PC-3 (cell line): ENCODE measurements around the gene SLC19A1. TPM values are rescaled to one million over a fixed set of nuclear protein-coding genes. Genes with fewer than 3 reads are reported as not detected.

ENCODE experiments used
- ATAC-seq: fragments of 200-7000 bp; cut with Tn5 transposase; 2 replicates; pipeline ENCODE4 v1.9.1; 2020; ENCODE audit warnings: mild to moderate bottlenecking, moderate library complexity
- BruUV-seq: library from RNA; stranded (reverse); fragments of 400-500 nt; replicated peaks from 2 replicates; lab custom pipeline; 2021; lab: Mats Ljungman, UMichigan
- CTCF ChIA-PET: fragments of 300-600 bp; sonication (Branson Sonifier 250); formaldehyde crosslinking; loops from one replicate; lab custom pipeline; 2022; ENCODE audit warnings: antibody characterized with exemption; lab: Charles Lee
- POLR2A ChIA-PET: fragments of 300-600 bp; sonication (Branson Sonifier 250); formaldehyde crosslinking; loops from one replicate; lab custom pipeline; 2022; ENCODE audit warnings: antibody characterized with exemption; ENCODE audit not compliant: unreplicated experiment; lab: Charles Lee
- DNase-seq: peaks from one replicate; pipeline ENCODE4 v3.0.0-alpha.2; 2015
- H2AFZ ChIP-seq: fragments of 300-600 bp; sonication (generic); 2 replicates; pipeline ENCODE4 v1.6.0; 2016; ENCODE audit warnings: antibody characterized with exemption, low read length
- H3F3A ChIP-seq: fragments of 300-600 bp; sonication (generic); one replicate; pipeline ENCODE4 v1.6.0; 2017; ENCODE audit warnings: antibody characterized with exemption, low read length, control low read depth, mild to moderate bottlenecking; ENCODE audit not compliant: unreplicated experiment
- H3K27ac ChIP-seq: fragments of 300-600 bp; sonication (generic); 2 replicates; pipeline ENCODE4 v1.5.1; 2016; ENCODE audit warnings: mild to moderate bottlenecking, low read length
- H3K27me3 ChIP-seq: fragments of 300-600 bp; sonication (generic); 2 replicates; pipeline ENCODE4 v1.6.1; 2016; ENCODE audit warnings: low read length, mixed read lengths
- H3K36me3 ChIP-seq: fragments of 300-600 bp; sonication (generic); 2 replicates; pipeline ENCODE4 v1.6.1; 2016; ENCODE audit warnings: low read depth, mixed run types, low read length, mixed read lengths
- H3K4me1 ChIP-seq: fragments of 300-600 bp; sonication (generic); 2 replicates; pipeline ENCODE4 v1.5.1; 2016; ENCODE audit warnings: low read length; ENCODE audit not compliant: insufficient read depth
- H3K4me2 ChIP-seq: fragments of 300-600 bp; sonication (generic); 2 replicates; pipeline ENCODE4 v1.6.0; 2016; ENCODE audit warnings: low read length
- H3K4me3 ChIP-seq: fragments of 300-600 bp; sonication (generic); 2 replicates; pipeline ENCODE4 v1.5.1; 2016; ENCODE audit warnings: mild to moderate bottlenecking, low read length, mixed read lengths
- H3K79me2 ChIP-seq: fragments of 300-600 bp; sonication (generic); 2 replicates; pipeline ENCODE4 v1.6.1; 2017; ENCODE audit warnings: low read length, mixed read lengths
- H3K9ac ChIP-seq: fragments of 300-600 bp; sonication (generic); 2 replicates; pipeline ENCODE4 v1.6.0; 2016; ENCODE audit warnings: mild to moderate bottlenecking, low read length
- H3K9me2 ChIP-seq: fragments of 300-600 bp; sonication (generic); replicated peaks from 2 replicates; pipeline ENCODE4 v1.6.1; 2016; ENCODE audit warnings: mixed run types, low read length, mixed read lengths
- H3K9me3 ChIP-seq: fragments of 300-600 bp; sonication (generic); 2 replicates; pipeline ENCODE4 v1.6.1; 2016; ENCODE audit warnings: low read length, mixed read lengths
- H4K20me1 ChIP-seq: fragments of 300-600 bp; sonication (generic); 2 replicates; pipeline ENCODE4 v1.6.1; 2016; ENCODE audit warnings: low read length, mixed read lengths
- EZH2 ChIP-seq: fragments of 300-600 bp; sonication (generic); IDR thresholded peaks from one replicate; pipeline ENCODE4 v1.6.1; 2017; ENCODE audit warnings: antibody characterized with exemption, mild to moderate bottlenecking, low read length; ENCODE audit not compliant: unreplicated experiment
- EZH2phosphoT487 ChIP-seq: fragments of 300-600 bp; sonication (generic); IDR thresholded peaks from 2 replicates; pipeline ENCODE4 v1.6.1; 2018; ENCODE audit warnings: mild to moderate bottlenecking, antibody characterized with exemption, low read length, borderline replicate concordance
- intact Hi-C: fragments of 100-400 bp; cut with micrococcal nuclease; formaldehyde crosslinking; loops from 2 replicates; pipeline ENCODE4 v1.9.0; 2023
- total RNA-seq: library from RNA; depleted of rRNA; stranded (reverse); fragments of >200 nt; gene quantifications from 2 replicates; pipeline ENCODE4 v1.2.3, GENCODE V29; 2014
- TF ChIP-seq, protein P1 (sequence below): fragments of 300-600 bp; sonication (generic); conservative IDR thresholded peaks from 2 replicates; pipeline ENCODE4 v1.5.1; 2017; ENCODE audit warnings: antibody characterized with exemption, low read depth, mild to moderate bottlenecking, low read length

SLC19A1 gene
- total RNA-seq, 1 experiment from 2014 or later, result 54.2 TPM

DNA sequence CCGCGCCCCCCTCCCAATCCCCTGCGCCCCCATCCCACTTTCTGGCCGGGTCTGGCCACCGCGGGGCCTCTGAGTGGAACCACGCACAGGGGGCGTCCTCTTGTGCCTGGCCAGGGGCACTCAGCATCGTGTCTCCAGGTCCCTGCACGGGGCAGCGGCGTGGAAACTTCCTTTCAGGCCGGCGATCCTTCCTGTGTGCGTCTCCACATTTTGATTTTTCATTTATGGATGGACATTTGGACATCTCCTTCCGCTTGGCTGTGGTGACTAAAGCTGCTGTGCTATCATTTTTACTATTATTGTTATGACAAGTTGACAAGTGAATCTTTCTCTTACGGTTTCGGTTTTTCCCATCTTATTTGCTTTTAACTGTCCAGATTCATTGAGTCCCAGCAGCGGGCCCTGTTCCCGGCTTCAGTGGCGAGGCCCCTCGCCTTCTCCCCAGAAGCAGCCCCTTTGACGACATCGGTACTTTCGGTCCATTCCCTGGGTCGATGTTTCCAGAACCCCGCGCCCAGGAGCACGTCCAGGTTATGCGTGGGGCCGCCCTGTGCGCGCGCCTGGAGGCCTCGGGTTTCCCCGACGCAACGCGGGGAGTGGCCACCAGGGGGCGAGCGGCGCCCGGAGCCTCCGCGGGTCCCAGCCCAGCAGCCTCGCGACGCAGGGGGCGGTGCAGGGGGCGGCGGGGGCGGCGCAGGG, 12.4 kb upstream of the SLC19A1 start:
- H3F3A ChIP-seq, result no peaks in the 10 kb centered on the region
- H3K9ac ChIP-seq, result peak overlapping the region; percentile 72
- BruUV-seq, result no TSS peak
- no peaks in the 10 kb centered on the region for H3K9me3 ChIP-seq
- H3K4me3 ChIP-seq, result peak overlapping the region; percentile 76
- POLR2A ChIA-PET, result no interaction called here
- H3K9me2 ChIP-seq, result no peaks in the 10 kb centered on the region
- peak overlapping the region; percentile 17 for H3K27ac ChIP-seq
- intact Hi-C loops, result no loop called here
- H4K20me1 ChIP-seq, result no peaks in the 10 kb centered on the region
- H3K4me2 ChIP-seq, result peak overlapping the region; percentile 88
- no peak for TF ChIP-seq EZH2phosphoT487
- TF ChIP-seq, protein P1, sequence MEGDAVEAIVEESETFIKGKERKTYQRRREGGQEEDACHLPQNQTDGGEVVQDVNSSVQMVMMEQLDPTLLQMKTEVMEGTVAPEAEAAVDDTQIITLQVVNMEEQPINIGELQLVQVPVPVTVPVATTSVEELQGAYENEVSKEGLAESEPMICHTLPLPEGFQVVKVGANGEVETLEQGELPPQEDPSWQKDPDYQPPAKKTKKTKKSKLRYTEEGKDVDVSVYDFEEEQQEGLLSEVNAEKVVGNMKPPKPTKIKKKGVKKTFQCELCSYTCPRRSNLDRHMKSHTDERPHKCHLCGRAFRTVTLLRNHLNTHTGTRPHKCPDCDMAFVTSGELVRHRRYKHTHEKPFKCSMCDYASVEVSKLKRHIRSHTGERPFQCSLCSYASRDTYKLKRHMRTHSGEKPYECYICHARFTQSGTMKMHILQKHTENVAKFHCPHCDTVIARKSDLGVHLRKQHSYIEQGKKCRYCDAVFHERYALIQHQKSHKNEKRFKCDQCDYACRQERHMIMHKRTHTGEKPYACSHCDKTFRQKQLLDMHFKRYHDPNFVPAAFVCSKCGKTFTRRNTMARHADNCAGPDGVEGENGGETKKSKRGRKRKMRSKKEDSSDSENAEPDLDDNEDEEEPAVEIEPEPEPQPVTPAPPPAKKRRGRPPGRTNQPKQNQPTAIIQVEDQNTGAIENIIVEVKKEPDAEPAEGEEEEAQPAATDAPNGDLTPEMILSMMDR, result peak; percentile 68
- ATAC-seq (peak; percentile 60), DNase-seq (peak; percentile 78)
- H3K79me2 ChIP-seq, result no peaks in the 10 kb centered on the region
- H3K27me3 ChIP-seq, result no peaks in the 10 kb centered on the region
- no peaks in the 10 kb centered on the region for H3K36me3 ChIP-seq
- CTCF ChIA-PET, result no interaction called here
- H3K4me1 ChIP-seq, result peaks cover 14% of the 10 kb centered on the region
- peak overlapping the region; percentile 85 for H2AFZ ChIP-seq

DNA sequence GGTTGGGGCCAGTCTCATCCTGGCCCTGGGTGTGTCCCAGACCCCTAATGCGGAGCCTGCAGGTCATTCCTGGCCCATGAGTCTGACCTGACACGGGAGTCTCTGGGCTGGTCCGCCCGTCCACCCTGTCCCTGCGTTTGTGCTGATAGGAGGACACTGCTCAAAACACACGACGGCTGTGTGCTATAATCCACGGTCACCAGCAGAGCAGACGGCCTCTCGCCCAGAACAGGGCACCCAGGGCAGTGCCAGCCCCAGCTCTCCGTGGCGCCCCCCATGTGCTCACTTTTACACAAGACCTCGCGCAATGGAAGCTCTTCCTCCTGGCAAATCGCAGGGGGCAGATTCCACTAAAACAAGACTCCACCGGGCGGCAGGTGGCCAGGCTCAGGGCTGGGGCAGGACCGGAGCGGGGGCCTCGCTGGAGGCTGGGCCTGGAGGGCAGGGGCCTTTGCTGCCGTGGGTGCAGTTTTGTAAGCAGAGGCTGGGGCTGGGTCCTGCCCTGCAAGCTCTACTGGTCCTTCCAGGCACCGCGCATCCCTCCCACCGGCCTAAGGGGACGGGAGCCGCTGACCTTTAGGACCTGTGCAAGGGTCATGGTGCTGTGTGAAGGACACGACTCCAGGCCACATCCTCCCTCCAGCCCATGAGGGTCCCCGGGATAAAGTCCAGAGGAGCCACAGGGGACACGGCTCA, 10.6 kb upstream of the SLC19A1 start:
- no TSS peak for BruUV-seq
- no peak overlapping the region for H3K4me3 ChIP-seq
- H3K27me3 ChIP-seq, result no peaks in the 10 kb centered on the region
- no peak overlapping the region for H3K9ac ChIP-seq
- no peak for ATAC-seq
- TF ChIP-seq EZH2 (no peak), EZH2phosphoT487 (no peak)
- TF ChIP-seq, protein P1, result no peak
- intact Hi-C loops, result no loop called here
- ChIA-PET CTCF (no interaction called here), POLR2A (no interaction called here)
- no peak overlapping the region for H3K27ac ChIP-seq
- H3K4me1 ChIP-seq, result peaks cover 14% of the 10 kb centered on the region
- no peak for DNase-seq
- peaks cover 4% of the 10 kb centered on the region for H3F3A ChIP-seq
- H2AFZ ChIP-seq, result no peak overlapping the region
- H4K20me1 ChIP-seq, result no peaks in the 10 kb centered on the region
- no peaks in the 10 kb centered on the region for H3K36me3 ChIP-seq
- H3K4me2 ChIP-seq, result no peak overlapping the region
- H3K9me3 ChIP-seq, result no peaks in the 10 kb centered on the region
- H3K79me2 ChIP-seq, result no peaks in the 10 kb centered on the region
- no peaks in the 10 kb centered on the region for H3K9me2 ChIP-seq
